NCI-H526 (cell line): Measurements from ENCODE around the gene COL20A1.
"Not testable (repeated sequence)": the region's sequence is repeated elsewhere in the genome, so short reads cannot be mapped to it uniquely, and the experiment has no call there.

Experiments
- DNase-seq, 2 experiments: peaks; one replicate each; lab custom pipeline; 2025; lab: John Stamatoyannopoulos, UW

COL20A1 gene

DNA sequence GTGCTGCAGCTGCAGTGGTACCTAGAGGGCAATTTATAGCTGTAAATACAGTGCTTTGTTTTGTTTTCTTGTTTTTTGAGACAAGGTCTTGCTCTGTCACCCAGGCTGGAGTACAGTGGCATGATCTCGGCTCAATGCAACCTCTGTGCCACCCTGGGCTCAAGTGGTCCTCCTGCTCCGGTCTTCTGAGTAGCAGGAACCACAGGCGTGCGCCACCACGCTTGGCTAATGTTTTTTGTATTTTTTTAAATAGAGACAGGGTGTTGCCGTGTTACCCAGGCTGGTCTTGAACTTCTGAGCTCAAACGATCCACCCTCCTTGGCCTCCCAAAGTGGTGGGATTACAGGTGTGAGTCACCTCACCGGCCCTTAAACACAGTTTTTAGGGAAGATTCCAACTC, 41.4 kb downstream of the COL20A1 start:
- no peak for DNase-seq

DNA sequence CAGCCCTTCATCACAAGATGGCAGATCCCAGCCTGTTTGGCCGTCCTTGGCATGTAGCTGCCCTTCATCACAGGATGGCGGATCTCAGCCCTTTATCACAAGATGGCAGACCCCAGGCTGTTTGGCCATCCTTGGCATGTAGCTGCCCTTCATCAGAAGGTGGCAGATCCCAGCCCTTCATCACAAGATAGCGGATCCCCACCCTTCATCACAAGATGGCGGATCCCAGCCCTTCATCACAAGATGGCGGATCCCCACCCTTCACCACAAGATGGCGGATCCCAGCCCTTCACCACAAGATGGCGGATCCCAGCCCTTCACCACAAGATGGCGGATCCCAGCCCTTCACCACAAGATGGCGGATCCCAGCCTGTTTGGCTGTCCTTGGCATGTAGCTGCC, 42.1 kb downstream of the COL20A1 start:
- not testable (repeated sequence) for DNase-seq

DNA sequence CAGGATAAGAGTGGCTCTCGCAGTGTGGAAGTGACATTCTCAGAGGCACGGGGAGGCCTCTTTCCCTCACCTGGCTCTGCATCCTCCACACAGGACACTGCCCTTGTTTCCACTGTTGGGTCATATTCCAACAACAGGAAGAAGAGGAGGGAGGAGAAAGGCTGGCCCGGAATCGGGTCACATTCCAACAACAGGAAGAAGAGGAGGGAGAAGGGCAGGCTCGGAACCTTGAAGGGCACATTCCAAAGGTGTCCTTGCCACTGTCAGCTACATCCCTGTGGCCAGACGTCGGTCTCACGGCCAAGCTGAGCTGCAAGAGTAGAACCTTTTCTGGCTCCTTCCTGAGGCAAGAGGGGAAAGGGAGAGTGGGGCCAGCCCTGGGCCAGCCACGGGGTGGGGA, 42.7 kb downstream of the COL20A1 start:
- no peak for DNase-seq

DNA sequence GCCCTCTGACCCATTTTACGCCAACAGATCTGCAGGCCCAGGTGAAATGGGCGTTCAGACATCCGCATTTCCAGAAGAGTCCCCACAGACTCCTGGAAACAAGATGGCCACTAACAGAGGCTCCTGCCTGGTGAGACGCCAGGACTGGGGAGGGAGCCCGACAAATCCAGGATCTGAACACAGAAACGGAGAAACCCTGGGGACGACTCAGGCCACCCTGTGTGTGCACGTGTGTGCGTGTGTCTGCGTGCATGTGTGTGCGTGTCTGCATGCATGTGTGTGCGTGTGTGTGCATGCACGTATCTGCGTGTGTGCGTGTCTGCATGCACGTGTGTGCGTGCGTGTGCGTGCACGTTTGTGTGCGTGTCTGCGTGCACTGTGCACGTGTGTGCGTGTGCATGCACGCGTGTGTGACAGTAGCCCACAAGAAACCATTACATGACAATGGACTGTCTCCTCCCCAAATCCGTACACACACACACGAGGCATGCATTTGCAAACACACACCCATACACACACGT, 43.3 kb downstream of the COL20A1 start:
- DNase-seq, result no peak

DNA sequence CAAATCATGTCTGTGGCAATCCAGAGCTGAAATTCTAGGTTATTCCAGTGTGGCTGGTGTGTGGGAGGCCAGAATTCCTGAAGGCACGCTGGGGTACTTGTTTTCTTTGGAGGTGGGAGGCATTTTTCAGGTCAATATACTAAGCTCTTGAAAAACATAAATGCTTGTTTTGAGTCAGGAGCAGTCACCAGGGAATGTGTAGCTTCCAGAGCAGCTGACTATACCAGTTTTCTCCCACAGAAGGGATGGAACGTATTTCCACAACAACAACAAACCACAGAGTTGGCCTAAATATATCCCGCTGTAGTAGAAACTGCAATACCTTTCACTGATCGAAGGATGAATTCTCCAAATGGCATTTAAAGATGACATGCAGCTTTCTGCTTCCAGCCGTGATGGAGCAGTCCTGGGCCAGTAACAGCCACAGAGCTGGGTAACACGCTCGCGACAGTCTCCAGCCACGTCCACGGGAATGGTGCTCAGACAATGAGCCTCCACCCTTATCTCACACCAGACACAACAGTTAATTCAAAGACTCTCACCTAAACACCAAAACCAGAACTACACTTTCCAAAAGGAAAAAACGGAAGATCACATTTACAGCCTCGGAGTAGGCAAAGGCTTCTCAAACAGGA, 44.9 kb downstream of the COL20A1 start:
- no peak for DNase-seq

DNA sequence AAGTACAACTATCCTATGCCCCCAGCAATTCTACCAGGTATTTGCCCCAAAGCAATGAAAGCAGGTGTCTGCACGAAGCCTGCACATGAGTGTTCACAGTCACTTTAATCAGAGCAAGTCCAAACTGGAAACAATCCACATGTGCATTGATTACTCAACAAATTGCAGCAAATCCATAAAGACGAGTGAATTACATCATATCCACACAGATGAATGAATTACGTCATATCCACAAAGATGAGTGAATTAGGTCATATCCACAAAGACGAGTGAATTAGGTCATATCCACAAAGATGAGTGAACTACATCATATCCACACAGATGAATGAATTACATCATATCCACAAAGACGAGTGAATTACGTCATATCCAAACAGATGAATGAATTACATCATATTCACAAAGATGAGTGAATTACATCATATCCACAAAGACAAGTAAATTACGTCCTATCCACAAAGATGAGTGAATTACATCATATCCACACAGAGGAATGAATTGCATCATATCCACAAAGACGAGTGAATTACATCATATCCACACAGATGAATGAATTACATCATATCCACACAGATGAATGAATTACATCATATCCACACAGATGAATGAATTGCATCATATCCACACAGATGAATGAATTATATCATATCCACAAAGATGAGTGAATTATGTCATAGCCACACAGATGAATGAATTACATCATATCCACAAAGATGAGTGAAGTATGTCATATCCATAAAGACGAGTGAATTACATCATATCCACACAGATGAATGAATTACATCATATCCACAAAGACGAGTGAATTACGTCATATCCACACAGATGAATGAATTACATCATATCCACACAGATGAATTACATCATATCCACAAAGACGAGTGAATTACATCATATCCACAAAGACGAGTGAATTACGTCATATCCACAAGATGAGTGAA, 46.4 kb downstream of the COL20A1 start:
- DNase-seq, result not testable (repeated sequence)

DNA sequence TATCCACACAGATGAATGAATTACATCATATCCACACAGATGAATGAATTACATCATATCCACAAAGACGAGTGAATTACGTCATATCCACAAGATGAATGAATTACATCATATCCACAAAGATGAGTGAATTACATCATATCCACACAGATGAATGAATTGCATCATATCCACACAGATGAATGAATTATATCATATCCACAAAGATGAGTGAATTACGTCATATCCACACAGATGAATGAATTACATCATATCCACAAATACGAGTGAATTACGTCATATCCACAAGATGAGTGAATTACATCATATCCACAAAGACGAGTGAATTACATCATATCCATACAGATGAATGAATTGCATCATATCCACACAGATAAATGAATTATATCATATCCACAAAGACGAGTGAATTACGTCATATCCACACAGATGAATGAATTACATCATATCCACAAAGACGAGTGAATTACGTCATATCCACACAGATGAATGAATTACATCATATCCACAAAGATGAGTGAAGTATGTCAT, 47.2 kb downstream of the COL20A1 start:
- DNase-seq, result not testable (repeated sequence)

DNA sequence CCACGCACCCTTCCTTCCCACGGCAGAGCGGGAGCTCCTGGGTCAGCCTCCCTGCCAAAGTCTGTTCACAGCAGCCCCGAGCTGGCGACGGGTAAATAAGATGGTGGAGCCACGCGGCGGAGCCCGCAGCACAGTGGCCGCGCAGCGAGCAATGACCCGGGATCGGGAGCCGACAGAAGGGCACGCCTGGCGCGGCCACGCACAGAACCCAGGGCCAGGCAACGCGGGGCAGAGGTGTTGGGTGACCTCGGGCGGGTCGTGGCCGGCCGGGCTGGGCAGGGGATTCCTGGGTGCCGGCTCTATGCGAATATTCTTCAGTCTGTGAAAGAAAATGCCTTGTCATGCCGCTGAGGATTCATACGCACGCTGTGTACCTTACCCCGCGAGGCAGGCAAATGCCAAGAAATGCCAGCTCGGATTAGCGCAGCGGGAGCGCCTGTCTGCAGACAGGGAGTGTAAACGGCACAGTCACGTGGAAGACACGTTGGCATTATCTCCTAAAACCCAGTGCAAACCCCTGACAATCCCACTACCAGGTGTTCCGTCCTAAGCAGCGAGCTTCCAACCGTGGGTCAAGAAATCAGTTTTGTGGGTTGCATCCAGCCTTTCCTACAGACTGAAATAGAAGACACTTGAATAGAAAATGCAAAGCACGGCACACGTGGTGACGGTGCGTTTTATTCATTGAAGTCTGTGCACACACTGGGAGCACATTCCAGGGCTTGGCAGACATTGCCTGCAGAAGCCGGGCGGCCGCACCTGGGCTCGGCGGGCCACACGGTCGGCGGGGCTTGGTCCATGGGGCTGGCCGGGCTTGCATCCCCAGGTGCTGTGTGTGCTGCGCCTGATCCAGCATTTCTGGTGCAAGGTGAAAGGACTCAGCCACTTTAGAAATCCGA, 49.8 kb downstream of the COL20A1 start:
- DNase-seq, result peak; percentile 74 to 83

DNA sequence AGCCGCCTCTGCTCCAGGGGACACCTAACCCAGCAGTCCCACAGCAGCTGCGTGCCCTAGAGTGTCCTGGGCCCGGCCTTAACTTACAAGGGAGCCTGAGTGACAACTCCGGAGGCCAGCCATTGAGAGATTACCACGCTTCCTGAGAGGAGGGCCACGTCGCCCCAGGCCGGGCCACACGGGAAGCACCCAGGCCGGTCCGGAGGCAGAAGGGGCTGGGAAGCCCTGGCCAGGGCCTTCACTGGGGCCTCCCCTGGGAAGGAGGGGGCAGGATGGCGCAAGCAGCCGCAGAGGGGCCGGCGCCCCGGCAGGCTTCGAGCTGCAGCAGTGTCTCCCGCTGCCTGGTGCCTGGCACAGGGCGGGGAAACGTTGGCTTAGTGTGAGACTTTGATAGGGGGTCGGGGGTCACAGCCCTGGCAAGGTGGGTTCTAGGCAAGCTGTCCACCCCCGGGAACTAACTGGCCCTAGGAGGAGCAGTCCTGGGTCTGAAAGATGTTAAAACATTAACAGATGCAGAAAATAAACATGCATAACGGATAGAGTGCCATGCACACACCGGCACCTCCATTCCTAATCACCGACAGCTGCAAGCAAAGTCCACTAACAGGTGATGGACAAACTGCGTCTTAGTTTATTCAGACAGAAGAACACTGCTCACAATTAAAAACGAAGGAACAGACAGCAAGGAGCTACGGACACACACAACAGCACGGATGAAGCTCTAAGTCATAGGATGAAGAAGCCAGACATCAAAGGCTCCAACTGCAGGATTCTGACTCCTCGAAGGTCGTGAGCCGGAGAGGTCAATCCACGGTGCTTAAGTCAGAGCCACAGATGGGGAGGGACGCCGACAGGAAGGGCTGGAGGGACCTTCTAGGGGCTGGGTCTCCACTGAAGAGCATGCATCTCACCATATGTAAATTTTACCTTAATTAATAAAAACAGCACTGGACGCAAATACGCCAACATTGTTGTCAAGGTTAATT, 50.8 kb downstream of the COL20A1 start:
- DNase-seq, result no peak

DNA sequence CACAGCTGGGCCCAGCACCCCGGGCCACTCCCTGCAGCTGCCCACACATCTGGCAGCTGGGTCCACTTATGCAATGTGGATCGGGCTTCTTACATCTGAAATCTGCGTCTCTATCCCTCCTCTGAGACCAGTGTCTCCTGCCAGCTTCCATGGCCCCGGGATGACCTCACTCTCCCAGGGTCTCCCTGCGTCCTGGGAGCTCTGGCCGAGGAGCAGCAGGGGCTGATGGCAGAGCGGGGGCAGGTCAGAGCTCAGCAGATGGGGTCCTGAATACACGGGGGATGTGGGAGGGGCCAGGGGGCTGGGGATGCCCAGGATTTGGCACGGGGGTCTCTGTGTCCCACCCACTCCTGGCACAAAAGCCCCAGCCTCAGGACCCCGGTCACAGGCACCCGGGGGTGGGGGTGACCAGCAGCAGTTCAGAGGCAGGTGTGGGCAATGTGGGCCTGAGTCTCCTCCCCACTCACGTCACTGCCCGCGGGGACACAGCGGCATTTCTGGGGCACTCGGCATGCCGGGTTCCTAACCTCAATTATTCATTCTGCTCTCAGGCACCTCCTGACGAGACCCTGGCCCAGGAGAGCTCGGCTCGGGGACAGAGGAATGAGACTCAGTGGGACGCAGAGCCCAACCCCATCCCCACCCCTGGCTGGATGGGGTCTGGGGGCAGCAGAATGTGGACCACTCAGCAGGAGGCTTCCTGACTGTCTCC, 51.8 kb downstream of the COL20A1 start:
- DNase-seq, result no peak

DNA sequence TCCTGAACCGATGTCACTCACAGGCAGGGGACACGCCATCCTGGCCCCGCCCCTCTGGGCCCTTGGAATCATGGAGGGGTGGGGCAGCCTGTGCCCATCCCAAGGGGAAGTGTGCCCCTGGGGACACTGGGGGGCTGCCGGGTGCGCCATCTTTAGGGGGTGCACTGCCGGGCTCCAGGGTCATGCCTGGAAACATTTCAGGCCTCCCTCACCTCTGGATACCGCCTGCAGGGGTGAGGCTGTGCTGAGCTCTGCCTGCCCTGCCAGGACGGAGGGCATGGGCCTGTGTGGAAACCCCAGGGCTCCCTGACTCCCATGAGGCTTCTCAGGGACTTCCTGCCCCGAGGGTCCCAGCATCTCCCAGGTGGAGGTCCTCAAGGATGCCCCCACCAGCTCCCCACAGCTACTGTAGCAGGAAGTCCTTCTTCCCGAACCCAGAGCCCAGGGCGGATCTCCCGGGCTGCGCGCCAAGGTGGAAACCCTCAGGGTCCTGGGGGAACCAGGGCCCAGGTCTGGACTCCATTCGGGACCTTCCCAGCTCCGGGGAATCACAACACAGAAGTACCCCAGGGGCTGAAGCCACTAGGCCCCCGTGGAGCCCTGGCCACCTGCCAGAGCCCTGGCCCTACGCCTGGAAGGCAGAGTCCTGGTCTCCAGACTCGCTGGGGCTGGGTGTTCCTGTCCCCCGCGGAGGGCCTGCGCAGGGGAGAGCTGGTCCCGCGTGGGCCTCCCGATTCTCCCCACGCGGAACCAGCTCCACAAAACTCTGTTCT, 52.5 kb downstream of the COL20A1 start:
- no peak for DNase-seq

DNA sequence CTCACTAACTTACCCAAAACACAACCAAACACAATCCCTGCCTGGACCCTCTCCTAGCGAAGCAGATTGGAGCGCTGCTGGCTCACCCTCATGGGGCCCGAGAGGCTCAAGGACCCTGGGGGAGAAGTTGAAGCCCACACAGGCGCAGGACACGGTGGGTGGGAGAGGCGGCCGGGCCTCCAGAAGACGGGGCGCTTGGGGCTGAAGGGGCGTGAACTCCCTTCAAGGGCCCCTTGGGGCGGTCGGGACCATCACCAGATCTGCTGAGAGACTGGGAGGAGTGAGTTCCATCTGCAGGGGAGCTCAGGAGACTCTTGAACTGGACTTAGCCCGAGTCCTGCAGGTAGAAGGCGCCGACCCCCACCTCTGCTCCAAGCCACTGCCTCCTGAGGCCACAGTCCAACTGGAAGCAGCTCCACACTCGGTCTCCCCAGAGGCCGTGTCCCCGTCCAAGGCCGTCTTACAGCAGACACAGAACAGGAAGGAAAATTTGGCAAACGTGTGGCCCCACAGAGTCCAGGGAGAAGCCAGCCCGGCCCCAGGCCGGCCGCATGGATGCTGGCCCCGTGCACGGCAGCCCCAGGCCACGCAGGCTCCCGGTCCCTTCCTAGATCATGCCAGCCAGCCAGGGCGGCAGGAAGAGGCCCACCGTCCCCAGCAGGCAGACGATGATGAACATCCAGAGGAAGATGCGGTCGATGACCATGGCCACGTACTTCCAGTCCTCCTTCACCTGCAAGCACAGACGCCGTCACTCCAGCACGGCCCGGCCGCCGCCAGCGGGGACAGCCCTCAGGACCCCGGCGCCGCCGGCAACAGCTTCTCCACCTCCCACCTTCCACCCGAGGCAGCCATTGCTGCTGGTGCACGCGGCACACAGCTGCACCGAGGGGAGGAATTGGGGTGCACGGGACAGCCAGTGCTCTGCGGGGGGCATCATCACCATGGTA, 53.4 kb downstream of the COL20A1 start:
- no peak for DNase-seq

DNA sequence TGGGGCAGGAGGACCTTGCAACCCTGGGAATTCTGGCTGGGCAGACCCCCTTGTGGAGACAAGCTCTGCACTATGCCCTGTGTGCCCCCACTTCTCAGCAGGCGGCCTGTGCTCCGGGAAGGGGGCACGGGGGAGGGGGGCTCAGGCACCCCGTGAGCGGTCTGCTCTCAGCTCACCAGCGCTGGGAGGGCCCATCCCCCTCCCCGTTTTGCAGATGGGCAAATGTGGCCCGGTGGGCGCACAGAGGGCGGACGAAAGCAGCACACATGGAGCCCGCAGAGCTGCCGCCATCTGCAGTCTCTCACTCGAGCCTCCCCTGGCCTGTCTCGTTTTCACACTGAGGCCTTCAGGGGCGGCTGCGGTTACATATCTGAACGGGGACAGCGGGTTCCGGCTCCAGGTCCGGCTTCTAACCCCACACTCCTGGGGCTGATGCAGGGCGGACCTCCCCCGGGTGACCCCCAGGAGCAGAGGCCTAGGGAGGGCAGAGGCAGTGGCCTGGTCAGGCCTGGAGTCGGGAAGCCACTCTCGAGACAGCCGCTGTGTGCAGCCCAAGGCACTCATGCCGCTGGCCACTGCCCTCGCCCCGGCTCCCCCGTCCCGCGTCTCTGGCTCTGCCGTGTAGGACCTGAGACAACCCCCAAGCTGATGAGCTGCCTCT, 54.2 kb downstream of the COL20A1 start:
- DNase-seq, result no peak

DNA sequence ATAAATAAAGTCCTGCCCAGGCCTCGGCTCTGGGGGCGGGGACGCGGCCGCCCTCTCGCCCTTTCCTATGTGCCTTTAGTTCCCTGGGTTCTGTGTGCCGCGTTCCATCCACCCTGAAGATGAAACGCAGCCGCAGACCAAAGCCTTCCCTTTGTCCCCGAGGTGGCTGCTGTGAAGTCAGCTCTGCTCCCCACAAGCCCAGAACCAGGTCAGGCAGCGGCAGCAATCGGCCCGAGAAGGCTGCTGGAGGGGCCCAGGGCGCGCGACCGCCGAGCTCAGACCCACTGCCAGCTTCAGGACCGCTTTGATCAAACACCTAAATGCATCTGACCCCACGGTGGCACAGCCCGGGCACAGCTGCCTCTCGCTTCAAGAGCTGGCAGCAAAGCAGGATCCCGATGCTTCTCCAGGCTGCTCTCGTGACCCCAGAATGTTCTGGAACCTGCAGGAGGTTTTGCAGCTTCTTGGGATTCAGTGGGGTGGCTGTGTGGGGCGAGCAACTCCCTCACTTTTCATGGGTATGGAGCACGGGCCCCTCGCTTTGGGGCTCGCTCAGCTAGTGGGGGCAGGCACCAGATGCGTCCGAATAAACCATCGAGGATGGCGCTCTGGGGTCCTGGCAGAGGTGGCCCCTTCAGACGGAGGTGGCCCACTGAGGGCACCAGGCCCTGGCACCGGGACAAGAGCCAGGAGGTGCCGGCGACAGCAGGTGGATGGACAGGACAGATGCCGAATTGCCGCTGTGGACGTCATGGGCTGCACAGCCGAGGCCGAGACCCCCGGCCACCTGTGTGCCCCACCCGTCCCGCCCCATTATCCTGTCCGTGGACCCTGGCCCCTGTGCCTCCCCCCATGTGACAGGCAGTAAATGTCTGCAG, 55.2 kb downstream of the COL20A1 start:
- DNase-seq, result no peak

DNA sequence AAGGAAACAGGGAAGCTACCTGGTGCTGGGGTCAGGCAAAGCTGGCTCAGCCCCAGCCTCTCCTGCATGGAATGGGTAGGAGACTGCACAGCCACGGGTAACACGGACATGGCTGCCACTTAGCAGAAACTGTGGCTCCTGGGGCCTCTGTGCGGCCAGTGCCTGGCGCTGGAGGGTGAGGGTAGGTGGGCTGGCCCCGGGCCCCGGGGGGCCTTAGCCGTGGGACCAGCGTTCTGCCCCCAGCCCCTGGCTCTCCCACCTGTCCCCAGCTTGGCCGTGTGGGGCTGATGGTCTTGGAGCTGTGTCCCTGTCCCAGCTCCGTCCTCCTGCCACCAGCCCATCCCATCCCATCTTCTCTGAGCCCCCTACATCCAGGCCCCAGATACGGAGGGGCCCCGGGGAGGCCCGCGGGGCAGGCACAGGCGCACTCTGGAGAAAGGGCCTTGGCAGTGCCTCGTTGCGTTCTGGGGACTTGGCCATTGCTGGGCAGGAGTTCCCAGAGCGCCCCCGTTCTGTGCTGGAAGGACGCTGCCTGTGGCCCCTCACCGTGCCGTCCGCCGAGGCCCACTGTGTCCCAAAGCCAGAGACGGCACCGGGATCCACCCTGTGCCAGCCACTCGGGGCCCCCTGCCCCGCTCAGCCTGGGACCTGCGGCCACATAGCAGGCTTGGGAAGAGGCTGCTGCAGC, 56.0 kb downstream of the COL20A1 start:
- DNase-seq, result no peak

DNA sequence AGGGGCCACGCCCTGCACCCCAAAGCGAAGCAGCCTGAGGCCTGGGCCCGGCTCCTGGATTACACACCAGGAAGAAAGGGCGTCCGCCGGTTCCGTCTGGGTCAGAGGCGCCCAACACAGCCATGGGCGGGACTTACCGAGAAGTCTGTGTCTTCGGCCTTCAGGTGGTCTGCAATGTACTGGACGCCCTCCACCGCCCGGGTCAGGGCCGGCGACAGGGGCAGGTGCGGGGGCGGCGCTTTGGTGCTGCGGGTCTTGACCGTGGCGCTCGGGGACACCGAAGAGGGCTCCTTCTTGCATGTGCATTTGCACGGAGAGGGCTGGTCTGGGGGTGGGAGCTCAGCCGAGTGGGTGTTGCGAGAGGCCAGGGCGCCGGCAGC, 56.5 kb downstream of the COL20A1 start:
- DNase-seq, result no peak
